CD8-positive, alpha-beta memory T cell (primary cell): Measurements from ENCODE around the gene FBXO4. TPM values are rescaled to one million over a fixed set of nuclear protein-coding genes. Genes with fewer than 3 reads are reported as not detected.

ENCODE experiments used
- CTCF ChIA-PET: fragments of 350-600 bp; sonication (Branson Sonifier 250); formaldehyde crosslinking; loops from one replicate; lab custom pipeline; 2021; ENCODE audit warnings: antibody characterized with exemption; lab: Charles Lee
- POLR2A ChIA-PET: fragments of 350-600 bp; sonication (Branson Sonifier 250); formaldehyde crosslinking; loops from one replicate; lab custom pipeline; 2021; ENCODE audit warnings: antibody characterized with exemption; lab: Charles Lee
- DNase-seq, 5 donors: peaks; one replicate each; pipeline versions ENCODE4 v3.0.0 to v3.0.0-alpha.2; 2020 to 2022; ENCODE audit warnings: mixed read lengths in 1 of 5
- H3K27ac ChIP-seq: one replicate; pipeline ENCODE4 v1.7.0; 2013; ENCODE audit warnings: low read depth, mild to moderate bottlenecking, low read length, moderate library complexity
- H3K27me3 ChIP-seq: 2 replicates; pipeline ENCODE4 v1.7.0; 2013; ENCODE audit warnings: low read length, mild to moderate bottlenecking; ENCODE audit not compliant: insufficient read depth, poor library complexity, severe bottlenecking
- H3K36me3 ChIP-seq: 2 replicates; pipeline ENCODE4 v1.7.0; 2013; ENCODE audit warnings: mild to moderate bottlenecking, low read length, moderate library complexity; ENCODE audit not compliant: insufficient read depth
- H3K4me1 ChIP-seq: 2 replicates; pipeline ENCODE4 v1.7.0; 2013; ENCODE audit warnings: mild to moderate bottlenecking, low read length, moderate library complexity; ENCODE audit not compliant: insufficient read depth
- H3K4me3 ChIP-seq: 2 replicates; pipeline ENCODE4 v1.7.0; 2013; ENCODE audit warnings: mild to moderate bottlenecking, low read length
- H3K9me3 ChIP-seq: 2 replicates; pipeline ENCODE4 v1.7.0; 2013; ENCODE audit warnings: mild to moderate bottlenecking, low read length
- H3K27ac Mint-ChIP-seq, 8 donors: one replicate each; pipeline ENCODE4 v1.8.0; 2020 to 2021; ENCODE audit warnings: mixed read lengths in 8 of 8, mild to moderate bottlenecking in 6 of 8, inconsistent platforms in 3 of 8, moderate library complexity in 3 of 8
- H3K27me3 Mint-ChIP-seq, 2 donors: one replicate each; pipeline ENCODE4 v1.8.0; 2020 to 2021; ENCODE audit warnings: mixed read lengths in 2 of 2, mild to moderate bottlenecking in 1 of 2, moderate library complexity in 1 of 2
- H3K36me3 Mint-ChIP-seq, 3 donors: one replicate each; pipeline ENCODE4 v1.8.0; 2020 to 2021; ENCODE audit warnings: mixed read lengths in 3 of 3, inconsistent platforms in 1 of 3, mild to moderate bottlenecking in 1 of 3
- H3K4me1 Mint-ChIP-seq, 3 donors: one replicate each; pipeline ENCODE4 v1.8.0; 2020 to 2021; ENCODE audit warnings: mixed read lengths in 3 of 3, inconsistent platforms in 1 of 3, mild to moderate bottlenecking in 1 of 3
- H3K4me3 Mint-ChIP-seq, 7 donors: one replicate each; pipeline ENCODE4 v1.8.0; 2020 to 2021; ENCODE audit warnings: mixed read lengths in 7 of 7, mild to moderate bottlenecking in 6 of 7, moderate library complexity in 4 of 7, inconsistent platforms in 2 of 7
- H3K9me3 Mint-ChIP-seq, 5 donors: one replicate each; pipeline ENCODE4 v1.8.0; 2020 to 2022; ENCODE audit warnings: mixed read lengths in 5 of 5, mild to moderate bottlenecking in 3 of 5, moderate library complexity in 2 of 5, inconsistent platforms in 1 of 5
- polyA plus RNA-seq: library from polyadenylated mRNA; unstranded; fragments of 300-500 nt; fragmentation: Illumina TruSeq; gene quantifications from one replicate; pipeline ENCODE4 v1.2.3, GENCODE V29; 2021
- total RNA-seq, 2 experiments: library from RNA; stranded (reverse); gene quantifications; one replicate each; pipeline ENCODE4 v1.2.3, GENCODE V29; 2021

The FBXO4 gene
- total and polyA plus RNA-seq, 3 experiments from 2014 or later = 15.8 to 18.0 (median 17.0) TPM

DNA sequence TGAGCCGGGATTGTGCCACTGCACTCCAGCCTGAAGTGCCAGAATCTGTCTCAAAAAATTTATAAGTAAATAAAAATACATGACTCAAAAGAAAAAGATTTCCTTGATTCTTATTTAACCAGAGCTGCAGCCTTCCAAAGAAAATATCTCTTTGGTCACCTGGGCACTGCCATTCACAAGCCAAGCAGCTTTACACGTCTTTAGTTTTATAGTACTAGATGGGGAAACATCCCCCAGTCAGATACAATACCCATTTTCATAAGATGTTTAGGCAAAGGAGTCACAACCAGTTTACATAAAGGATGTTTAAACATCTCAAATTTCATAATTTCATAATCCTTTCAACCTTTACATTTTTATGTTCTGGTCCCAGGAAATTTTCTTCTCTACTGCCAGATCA is 41.1 kb upstream of the FBXO4 start:
- Mint-ChIP-seq H3K36me3 (no peaks in the 10 kb centered on the region), H3K27me3 (peaks cover 4 to 37% of the 10 kb centered on the region in 2 donors), H3K4me3 (no peak overlapping the region), H3K9me3 (no peaks in the 10 kb centered on the region), H3K27ac (no peak overlapping the region), H3K4me1 (no peaks in the 10 kb centered on the region)
- H3K4me3 ChIP-seq = no peak overlapping the region
- POLR2A ChIA-PET = no interaction called here
- no peaks in the 10 kb centered on the region for H3K36me3 ChIP-seq
- no peak for DNase-seq
- CTCF ChIA-PET = no interaction called here
- H3K27ac ChIP-seq = no peak overlapping the region
- no peaks in the 10 kb centered on the region for H3K27me3 ChIP-seq
- no peaks in the 10 kb centered on the region for H3K4me1 ChIP-seq
- H3K9me3 ChIP-seq = no peaks in the 10 kb centered on the region

DNA sequence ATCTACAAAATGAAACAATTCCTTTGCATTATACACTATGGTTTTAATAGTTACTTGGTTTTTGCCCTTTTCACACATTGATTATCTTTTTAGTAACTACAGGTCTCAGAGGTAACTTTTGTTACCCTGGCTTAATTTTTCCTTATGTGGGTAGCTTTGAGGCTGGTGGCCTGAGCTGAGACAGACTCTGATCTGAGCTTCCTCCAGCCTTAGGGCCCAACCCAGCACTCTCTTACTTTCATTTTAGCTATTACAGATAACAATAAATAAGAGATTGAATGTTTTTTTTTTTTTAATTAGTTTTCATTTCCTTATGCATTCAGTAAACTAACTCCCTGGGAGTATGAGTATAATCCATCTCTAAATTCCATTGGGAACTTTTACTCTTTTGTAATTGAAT is 39.8 kb upstream of the FBXO4 start:
- H3K4me1 Mint-ChIP-seq = no peaks in the 10 kb centered on the region
- Histone ChIP-seq H3K4me3 (no peak overlapping the region), H3K9me3 (no peaks in the 10 kb centered on the region), H3K36me3 (no peaks in the 10 kb centered on the region), H3K27ac (no peak overlapping the region), H3K27me3 (no peaks in the 10 kb centered on the region), H3K4me1 (no peaks in the 10 kb centered on the region)
- DNase-seq = no peak
- H3K27ac Mint-ChIP-seq = peak overlapping the region in 2 of 8 donors; percentile 44 to 62
- no peaks in the 10 kb centered on the region for H3K36me3 Mint-ChIP-seq
- ChIA-PET POLR2A (interaction anchor here (0.6 kb wide), 1 partner anchor 14 kb away, joined by 3 read pairs; no protein-coding TSS in a partner anchor), CTCF (no interaction called here)
- peaks cover 2 to 31% of the 10 kb centered on the region in 2 donors for H3K27me3 Mint-ChIP-seq
- no peaks in the 10 kb centered on the region for H3K9me3 Mint-ChIP-seq
- no peak overlapping the region for H3K4me3 Mint-ChIP-seq

GRCh38 chr5:41891066-41891707 is 33.9 kb upstream of the FBXO4 start:
- Histone ChIP-seq H3K9me3 (no peaks in the 10 kb centered on the region), H3K27me3 (peaks cover 3% of the 10 kb centered on the region), H3K4me3 (no peak overlapping the region), H3K27ac (no peak overlapping the region), H3K36me3 (no peaks in the 10 kb centered on the region), H3K4me1 (no peaks in the 10 kb centered on the region)
- Mint-ChIP-seq H3K4me3 (no peak overlapping the region), H3K9me3 (no peaks in the 10 kb centered on the region), H3K4me1 (peaks cover 0 to 6% (median 4%) of the 10 kb centered on the region in 3 donors), H3K27ac (peak overlapping the region in 1 of 8 donors; percentile 3), H3K36me3 (no peaks in the 10 kb centered on the region), H3K27me3 (peaks cover 7 to 37% of the 10 kb centered on the region in 2 donors)
- ChIA-PET CTCF (no interaction called here), POLR2A (no interaction called here)
- no peak for DNase-seq

DNA sequence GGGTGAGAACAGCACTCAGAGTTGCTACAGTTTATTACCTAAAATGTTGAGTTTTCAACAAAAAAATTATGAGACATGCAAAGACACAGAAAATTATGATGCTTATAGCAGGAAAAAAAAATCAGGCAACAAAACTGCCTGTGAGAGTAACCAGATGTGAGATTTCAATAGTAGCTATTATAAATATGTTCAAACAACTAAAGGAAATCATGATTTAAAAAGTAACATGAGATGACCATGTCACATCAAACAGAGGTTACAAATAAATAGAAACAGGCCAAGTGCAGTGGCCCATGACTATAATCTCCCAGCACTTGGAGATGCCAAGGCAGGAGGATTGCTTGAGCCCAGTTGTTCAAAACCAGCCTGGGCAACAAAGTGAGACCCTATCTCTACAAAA is 33.0 kb upstream of the FBXO4 start:
- H3K4me1 ChIP-seq = no peaks in the 10 kb centered on the region
- H3K9me3 Mint-ChIP-seq = no peaks in the 10 kb centered on the region
- H3K9me3 ChIP-seq = no peaks in the 10 kb centered on the region
- CTCF ChIA-PET = no interaction called here
- peaks cover 3% of the 10 kb centered on the region for H3K27me3 ChIP-seq
- H3K36me3 ChIP-seq = no peaks in the 10 kb centered on the region
- H3K4me1 Mint-ChIP-seq = peaks cover 0 to 6% (median 4%) of the 10 kb centered on the region in 3 donors
- H3K4me3 ChIP-seq = no peak overlapping the region
- H3K36me3 Mint-ChIP-seq = no peaks in the 10 kb centered on the region
- peaks cover 11 to 43% of the 10 kb centered on the region in 2 donors for H3K27me3 Mint-ChIP-seq
- no peak overlapping the region for H3K4me3 Mint-ChIP-seq
- POLR2A ChIA-PET = no interaction called here
- no peak overlapping the region for H3K27ac ChIP-seq
- no peak for DNase-seq
- H3K27ac Mint-ChIP-seq = no peak overlapping the region

- H3K36me3 Mint-ChIP-seq = no peaks in the 10 kb centered on the region
These were observed 31.8 kb upstream of the FBXO4 start for GRCh38 chr5:41893074-41893851.

GRCh38 chr5:41896230-41896629 is 28.9 kb upstream of the FBXO4 start:
- Mint-ChIP-seq H3K27ac (no peak overlapping the region), H3K4me3 (no peak overlapping the region), H3K9me3 (no peaks in the 10 kb centered on the region), H3K27me3 (peaks cover 11 to 25% of the 10 kb centered on the region in 2 donors), H3K36me3 (no peaks in the 10 kb centered on the region), H3K4me1 (peaks cover 0 to 6% (median 4%) of the 10 kb centered on the region in 3 donors)
- Histone ChIP-seq H3K4me3 (no peak overlapping the region), H3K36me3 (no peaks in the 10 kb centered on the region), H3K27ac (no peak overlapping the region), H3K27me3 (peaks cover 3% of the 10 kb centered on the region), H3K4me1 (no peaks in the 10 kb centered on the region), H3K9me3 (no peaks in the 10 kb centered on the region)
- CTCF ChIA-PET = no interaction called here
- DNase-seq = no peak
- POLR2A ChIA-PET = no interaction called here

More at GRCh38 chr5:41893074-41893851, 31.8 kb upstream of the FBXO4 start:
- DNase-seq = no peak
- H3K27ac ChIP-seq = no peak overlapping the region
- H3K9me3 Mint-ChIP-seq = no peaks in the 10 kb centered on the region
- H3K27ac Mint-ChIP-seq = no peak overlapping the region
- POLR2A ChIA-PET = no interaction called here
- H3K27me3 Mint-ChIP-seq = peaks cover 11 to 36% of the 10 kb centered on the region in 2 donors
- peaks cover 3% of the 10 kb centered on the region for H3K27me3 ChIP-seq
- H3K9me3 ChIP-seq = no peaks in the 10 kb centered on the region
- H3K4me3 Mint-ChIP-seq = no peak overlapping the region
- H3K4me1 ChIP-seq = no peaks in the 10 kb centered on the region
- H3K4me1 Mint-ChIP-seq = peaks cover 0 to 6% (median 4%) of the 10 kb centered on the region in 3 donors
- H3K36me3 ChIP-seq = no peaks in the 10 kb centered on the region
- CTCF ChIA-PET = no interaction called here
- no peak overlapping the region for H3K4me3 ChIP-seq

DNA sequence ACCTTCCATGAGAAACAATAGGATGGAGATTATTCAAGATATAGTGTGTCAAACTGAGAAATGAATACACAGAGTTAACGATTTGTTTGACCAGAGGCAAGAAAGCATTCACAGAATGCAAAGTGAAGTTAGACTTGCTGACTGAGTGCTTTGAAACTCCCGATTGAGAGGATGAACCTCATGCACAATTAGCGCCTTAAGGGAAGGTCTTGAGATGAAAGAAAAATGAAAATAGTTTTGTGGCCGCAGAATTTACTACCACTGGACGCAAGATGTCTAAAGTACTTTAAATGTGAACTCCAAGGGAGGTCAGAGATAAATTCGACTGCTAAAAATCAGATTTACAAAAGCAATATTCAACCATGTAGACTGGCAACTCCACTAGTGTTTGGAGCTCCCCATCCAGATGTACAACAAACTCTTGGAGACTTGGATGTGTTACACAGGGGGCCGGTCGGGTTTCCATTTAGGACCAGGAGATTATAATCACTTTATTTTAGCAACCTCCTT is 21.6 kb upstream of the FBXO4 start:
- Mint-ChIP-seq H3K9me3 (peaks cover 0 to 3% (median 0%) of the 10 kb centered on the region in 5 donors), H3K4me3 (peak overlapping the region; percentile 95 to 99 (median 97)), H3K4me1 (peaks cover 34 to 49% (median 44%) of the 10 kb centered on the region in 3 donors), H3K27me3 (peaks cover 0 to 4% of the 10 kb centered on the region in 2 donors), H3K36me3 (peaks cover 8 to 29% (median 14%) of the 10 kb centered on the region in 3 donors), H3K27ac (peak overlapping the region; percentile 97 to 99 (median 98))
- ChIA-PET POLR2A (interaction anchor here (0.8 to 2.6 kb wide), 13 partner anchors 9 to 1700 kb away, joined by 3 to 46 read pairs (median 3); partner anchors contain the start of genes FBXO4, NNT, OXCT1 and PRKAA1), CTCF (interaction anchor here (0.8 to 1.7 kb wide), 8 partner anchors 10 to 1581 kb away, joined by 3 to 7 read pairs (median 4); partner anchors contain the start of genes FBXO4, OXCT1 and TMEM267)
- Histone ChIP-seq H3K4me3 (peak overlapping the region; percentile 91), H3K36me3 (peaks cover 6% of the 10 kb centered on the region), H3K4me1 (peaks cover 27% of the 10 kb centered on the region), H3K27me3 (no peaks in the 10 kb centered on the region), H3K9me3 (no peaks in the 10 kb centered on the region), H3K27ac (peak overlapping the region; percentile 83)
- no peak for DNase-seq
